ENCODE data around the gene SLC1A2. TPM values are rescaled to one million over a fixed set of nuclear protein-coding genes. Genes with fewer than 3 reads are reported as not detected.

SLC1A2 gene
- total RNA-seq, 1 donor from 2014 or later, result not detected

DNA sequence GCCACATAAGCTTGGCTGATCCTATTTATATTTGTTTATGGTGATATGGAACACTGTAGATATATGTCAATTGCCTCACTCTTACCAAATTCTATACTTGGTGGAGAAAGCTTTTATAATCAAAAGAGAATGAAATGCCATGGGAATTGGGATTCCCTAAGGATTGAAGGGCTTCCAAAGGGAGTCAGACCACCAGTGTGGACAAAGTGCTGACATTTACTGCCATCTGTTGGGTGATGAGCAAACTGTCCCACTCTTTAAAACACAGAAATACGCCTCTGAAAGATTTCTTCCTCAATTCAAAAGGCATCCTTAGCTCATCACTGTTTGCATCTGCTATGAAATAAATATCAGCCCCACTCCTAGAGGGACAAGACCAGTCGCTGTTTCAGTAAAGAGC is 7.1 kb downstream of the SLC1A2 start:
- DNase-seq, result peak; percentile 15

DNA sequence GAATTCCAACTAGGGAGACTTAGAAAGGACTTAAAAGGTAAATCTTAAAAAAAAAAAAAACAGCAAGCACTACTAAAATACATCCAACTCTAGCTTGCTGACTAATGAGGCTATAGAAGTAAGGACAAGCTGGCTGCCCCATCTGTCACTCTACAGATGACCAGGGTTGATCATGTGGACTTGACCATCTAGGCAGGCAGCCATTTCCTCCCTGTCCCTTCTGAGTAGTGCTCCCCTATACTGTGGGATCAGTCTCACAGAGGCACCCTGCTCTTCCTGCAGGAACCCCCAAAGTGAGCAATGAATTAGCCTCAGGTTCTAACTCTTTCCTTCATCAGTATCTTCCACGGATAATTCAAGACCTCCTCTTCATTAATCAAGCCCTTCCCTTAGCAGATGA is 12.3 kb downstream of the SLC1A2 start:
- DNase-seq, result no peak

GRCh38 chr11:35404388-35404775 is 15.0 kb downstream of the SLC1A2 start:
- DNase-seq, result peak; percentile 47

GRCh38 chr11:35403765-35404387 is 15.5 kb downstream of the SLC1A2 start:
- no peak for DNase-seq

DNA sequence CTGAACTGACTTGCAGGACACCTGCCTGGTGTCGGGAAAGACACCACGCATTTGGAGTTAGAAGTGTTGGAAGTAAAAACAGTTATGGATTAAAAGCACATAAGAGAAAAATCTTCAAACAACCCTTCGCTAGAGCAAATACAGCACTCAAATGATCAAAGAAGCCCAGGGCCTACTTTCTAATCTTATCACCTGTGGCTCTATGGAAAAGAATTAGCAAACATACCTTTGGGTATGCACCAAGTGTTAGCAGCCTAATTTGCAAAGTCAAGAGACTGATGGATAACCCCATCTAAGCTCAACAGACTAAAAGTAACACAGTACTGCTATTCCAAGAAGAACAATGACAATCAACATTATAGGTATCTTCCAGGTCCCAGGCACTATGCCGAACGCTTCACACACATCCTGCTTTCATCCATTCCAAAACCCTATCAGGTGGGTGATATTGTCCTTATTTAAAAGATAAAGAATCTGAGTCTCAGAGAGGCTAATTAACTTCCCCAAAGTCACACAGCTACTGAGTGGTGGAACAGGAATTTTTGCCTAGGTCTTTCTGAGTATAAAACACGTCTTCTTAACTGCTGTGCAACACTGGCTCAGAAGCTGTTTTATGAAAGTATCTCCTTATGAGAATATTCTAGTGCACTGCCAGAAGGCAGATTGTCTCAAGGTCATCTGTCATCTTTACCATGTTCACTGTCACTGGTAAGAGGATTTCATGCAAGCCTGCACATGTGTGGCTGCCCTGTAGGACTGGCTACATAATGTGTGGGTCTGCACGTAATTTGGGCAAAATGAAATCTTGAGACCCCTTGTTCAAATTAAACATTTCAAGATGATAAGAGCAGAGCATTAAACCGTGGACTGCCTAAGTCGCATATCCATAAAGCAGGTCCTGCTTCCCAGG is 16.4 kb downstream of the SLC1A2 start:
- DNase-seq, result no peak

DNA sequence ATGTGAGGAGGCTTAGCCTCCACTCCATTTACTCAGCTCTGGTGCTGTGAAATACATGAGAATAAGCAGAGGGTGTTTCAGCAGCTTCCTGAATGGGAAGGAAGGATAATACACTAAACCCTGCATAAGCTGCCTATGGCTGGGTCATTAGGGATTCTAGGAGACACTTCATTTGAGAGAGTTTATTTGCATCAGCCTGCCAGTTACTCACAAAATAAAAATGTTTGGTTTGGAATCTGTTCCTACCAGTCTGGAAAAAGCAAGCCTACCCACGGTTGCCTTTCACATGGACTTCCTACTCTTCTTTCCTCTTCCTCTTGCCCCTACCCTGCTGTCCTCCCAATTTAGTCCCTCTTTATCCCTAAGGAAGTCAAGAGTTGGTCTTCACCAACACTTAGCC is 20.5 kb downstream of the SLC1A2 start:
- no peak for DNase-seq

DNA sequence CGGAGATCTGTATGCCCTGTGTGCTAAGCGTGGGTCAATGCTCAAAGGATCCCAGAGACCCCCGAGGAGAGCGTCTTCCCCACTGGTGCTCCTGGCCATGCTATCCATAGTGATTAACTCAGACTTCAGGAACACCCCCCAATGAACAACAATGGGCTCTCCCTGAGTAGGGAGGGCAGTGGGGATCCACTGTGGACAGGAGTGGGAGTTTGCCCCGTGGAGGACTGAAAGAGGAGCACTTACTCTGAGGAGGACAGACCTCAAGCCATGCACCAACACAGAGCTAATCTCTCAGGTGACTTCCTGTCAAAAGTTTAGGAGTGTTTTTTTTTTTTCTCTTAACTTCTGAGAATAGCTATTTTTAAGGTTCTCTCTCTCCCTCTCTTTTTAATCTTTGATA is 24.4 kb downstream of the SLC1A2 start:
- DNase-seq, result no peak

DNA sequence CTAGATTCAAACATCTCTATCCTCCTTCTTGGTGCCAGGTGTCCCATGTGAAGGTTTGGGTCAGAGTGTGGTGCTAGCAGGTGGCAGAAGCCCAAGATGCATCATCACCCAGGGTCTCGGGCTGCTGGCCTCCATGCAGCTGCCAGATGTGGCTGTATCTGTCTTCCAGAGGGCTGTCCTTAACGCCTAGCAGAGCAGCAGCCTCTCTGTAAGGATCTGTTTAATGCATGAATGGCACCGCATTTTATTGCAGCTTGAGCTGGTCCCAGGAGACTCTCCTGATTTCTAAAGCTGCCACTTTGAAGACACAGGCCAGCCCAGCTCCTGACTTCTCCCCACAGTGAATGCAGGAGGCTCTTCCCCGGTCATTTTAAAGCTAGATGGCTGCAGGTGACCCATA is 26.3 kb downstream of the SLC1A2 start:
- DNase-seq, result no peak

- peak; percentile 80 for DNase-seq
Measured at GRCh38 chr11:35391922-35392688, 27.3 kb downstream of the SLC1A2 start.

DNA sequence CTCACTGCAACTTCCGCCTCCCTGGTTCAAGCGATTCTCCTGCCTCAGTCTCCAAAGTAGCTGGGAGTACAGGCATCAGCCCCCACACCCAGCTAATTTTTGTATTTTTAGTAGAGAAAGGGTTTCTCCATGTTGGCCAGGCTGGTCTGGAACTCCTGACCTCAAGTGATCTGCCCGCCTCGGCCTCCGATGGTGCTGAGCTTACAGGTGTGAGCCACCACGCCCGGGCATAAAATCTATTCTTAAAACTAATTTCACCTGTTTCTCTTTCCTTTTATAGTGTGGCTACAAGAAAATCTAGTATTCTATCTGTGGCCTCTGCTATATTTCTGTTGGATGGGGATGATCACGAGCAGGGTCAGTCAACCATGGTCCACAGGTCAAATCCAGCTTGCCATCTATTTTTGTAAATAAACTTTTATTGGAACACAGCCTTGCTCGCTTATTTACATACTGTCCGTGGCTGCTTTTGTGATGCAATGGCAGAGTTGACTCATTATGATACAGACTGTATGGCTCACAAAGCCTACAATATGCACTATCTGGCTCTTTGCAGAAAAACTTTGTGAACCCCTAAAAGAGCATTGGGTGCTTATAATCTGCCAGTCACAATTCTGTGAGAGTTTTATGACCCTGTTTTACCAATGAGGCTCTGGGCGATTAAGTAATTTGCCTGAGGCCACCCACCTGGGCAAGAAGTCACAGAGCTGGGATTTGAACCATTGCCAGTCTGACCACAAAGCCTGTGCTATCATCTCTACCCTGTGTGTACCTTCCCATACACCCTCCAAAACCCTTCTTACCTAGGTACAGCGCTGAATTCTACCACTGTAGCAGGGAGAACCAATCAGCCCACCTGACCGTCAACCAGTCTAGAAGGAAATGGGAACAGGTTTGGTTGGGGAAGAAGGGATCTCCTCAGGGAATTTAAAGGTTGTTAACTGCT is 28.3 kb downstream of the SLC1A2 start:
- peak; percentile 4 for DNase-seq

DNA sequence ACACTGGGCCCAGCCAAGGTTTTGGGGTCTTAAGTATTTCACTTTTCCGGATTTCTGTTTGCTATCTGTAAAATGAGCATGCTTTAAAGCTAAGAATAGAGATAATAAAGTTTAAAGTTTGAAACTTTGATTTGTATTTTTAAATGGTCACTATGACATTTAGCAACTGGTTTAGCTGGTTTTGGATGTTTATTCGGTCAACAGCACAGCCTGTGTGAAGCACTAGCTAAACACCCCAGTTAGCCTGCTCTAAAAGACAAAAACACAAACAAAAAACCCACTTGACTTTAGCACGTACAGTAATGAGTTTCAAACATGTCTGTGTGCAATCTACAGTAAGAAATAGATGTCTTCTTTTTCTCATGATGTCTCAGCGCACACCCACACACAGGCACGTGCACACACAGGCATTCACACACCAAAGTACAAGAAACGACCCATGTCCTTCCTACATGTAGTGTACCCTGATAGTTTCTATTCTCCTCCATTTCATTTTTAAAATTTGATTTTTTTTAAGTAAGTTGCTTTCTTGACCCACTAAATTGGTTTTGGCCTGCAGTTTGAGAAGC is 29.4 kb downstream of the SLC1A2 start:
- DNase-seq, result no peak

DNA sequence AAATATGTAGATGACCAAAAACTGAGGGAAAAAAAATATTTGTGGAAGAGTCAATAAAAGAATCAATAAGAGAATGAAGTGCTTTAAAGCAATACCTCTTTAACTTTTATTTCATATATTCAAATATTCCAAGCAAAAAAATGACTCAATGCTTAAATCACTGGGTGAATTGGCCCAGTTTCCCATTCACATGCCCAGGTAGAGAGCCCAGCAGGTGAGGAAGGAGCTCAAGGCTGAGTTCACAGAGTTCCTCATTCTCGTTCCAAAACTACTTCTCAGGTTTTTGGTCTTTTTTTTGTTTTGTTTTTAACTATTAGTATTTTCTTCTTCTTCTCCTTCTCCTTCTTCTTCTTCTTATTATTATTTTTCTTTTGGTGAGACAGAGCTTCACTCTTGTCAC is 30.2 kb downstream of the SLC1A2 start:
- DNase-seq, result no peak

DNA sequence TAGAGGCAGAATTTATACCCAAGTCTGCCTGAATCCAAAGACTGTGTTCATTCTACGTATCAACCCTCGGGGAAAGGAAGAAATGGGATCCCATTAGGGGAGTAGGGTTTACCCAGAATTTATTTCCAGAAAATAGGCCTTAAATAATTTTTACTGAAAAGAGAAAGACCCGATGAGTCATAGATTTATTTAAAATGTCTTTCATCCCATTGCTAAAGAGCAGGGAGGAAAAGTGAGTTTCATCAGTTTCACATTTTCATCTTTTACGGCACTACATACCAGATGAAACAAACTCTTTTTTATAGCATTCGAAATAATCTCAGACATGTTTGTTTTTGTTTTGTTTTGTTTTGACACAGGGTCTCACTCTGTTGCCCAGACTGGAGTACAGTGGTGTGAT is 31.3 kb downstream of the SLC1A2 start:
- no peak for DNase-seq

GRCh38 chr11:35387111-35387982 is 32.0 kb downstream of the SLC1A2 start:
- DNase-seq, result peak; percentile 21

DNA sequence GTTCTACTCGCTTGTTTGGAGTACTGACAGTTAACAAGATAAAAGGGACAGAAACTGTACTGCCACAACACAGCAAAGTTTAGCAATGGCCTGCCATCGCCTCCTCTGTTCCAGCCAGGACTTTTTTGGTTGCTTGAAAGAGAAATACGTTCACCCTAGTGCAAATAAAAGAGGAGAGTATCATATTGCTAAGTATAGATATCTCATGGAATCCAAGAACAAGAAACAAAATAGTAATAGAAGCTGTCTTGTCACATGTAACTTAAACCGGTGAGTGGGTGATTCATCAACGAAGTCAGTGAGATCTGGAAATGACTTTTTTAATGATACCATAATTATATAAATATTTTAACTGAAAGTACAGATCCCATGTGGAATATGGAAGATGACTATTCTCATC is 35.4 kb downstream of the SLC1A2 start:
- no peak for DNase-seq

DNA sequence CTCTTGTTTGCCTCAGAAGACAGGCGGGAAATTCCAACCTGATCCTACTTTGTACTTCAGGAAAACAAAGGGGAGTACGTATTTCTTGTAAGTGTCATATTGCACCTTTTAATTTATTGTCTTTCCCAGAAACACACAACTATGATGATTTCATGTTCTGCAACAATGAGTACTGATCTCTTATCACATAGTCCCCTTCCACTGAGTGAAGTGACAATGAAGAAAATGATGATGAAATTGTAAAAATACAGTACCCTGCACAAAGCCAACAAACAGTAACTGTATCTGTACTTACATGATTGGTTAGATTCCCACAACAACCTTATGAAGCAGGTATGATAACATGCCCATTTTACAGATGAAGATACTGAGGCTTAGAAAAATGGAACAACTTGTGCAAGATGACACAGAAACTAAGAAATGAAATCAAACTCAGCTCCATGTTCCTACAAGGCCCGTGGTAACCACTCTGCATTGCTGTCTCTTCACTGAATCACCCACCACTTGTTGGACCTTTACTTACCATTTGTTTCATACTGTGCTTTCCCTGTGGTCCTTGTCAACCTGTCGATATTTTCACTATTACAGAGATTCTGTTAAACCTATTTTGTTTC is 37.5 kb downstream of the SLC1A2 start:
- no peak for DNase-seq

- no peak for DNase-seq
Measured at GRCh38 chr11:35380603-35381002, 38.8 kb downstream of the SLC1A2 start.

- DNase-seq, result no peak
Measured at GRCh38 chr11:35377262-35377661, 42.1 kb downstream of the SLC1A2 start.

DNA sequence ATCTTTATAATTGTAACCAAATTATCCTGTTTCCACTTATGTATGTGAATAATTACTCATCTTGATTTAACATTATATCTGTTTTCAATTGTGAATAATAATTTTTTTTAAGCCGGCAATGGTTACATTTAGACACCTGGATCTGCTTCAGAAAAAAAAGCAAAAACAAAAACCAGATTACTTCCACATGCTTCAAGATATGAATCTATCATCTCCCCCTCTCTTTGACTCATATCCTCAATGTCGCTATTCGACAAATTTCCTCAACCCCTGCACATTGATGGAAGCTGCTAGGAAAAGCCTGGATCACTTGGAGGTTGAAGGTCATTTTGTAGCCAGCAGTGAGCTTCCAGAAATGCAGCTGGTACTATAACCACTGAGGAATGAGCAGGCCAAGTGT is 42.7 kb downstream of the SLC1A2 start:
- peak; percentile 37 for DNase-seq

GRCh38 chr11:35376118-35376510 is 43.2 kb downstream of the SLC1A2 start:
- no peak for DNase-seq
